ENCODE measurements around the gene ETFDH.

Gene ETFDH

DNA sequence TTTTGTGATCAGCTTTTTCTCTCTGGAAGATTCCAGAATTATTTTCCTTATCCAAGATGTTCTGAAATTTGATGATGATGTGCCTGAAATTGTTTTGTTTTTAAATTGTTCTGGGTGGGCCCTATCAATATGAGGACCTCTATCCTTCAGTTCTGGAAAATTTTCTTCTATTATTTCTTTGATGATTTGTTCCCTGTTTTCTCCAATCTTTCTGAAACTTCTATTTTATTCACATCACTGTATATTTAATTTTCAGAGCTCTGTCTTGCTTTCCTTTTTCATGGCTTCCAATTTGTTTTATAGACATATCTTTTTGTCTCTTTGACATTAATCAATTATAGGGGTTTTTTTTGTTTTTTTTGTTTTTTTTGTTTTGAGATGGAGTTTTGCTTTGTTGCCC, 84.5 kb downstream of the ETFDH start:
- no peak for DNase-seq

DNA sequence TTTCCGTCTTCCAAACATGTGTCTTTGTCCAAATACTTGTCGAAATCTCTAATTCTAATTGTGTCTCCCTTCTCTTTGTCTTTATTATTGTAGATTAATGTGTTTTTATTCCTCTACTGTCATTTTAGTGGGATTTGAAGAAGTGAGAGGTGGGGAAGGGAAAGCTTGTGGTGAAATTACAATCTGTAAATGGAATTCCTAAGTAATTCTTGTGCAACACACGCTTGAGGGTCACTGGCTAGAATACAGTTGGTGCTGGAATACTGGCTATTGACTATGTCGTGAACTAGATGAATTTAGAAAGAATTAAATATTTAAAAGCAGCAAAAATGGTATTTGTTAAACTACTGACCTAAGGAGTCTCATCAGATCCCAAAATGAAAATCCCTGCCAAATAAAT, 86.0 kb downstream of the ETFDH start:
- DNase-seq, result no peak

DNA sequence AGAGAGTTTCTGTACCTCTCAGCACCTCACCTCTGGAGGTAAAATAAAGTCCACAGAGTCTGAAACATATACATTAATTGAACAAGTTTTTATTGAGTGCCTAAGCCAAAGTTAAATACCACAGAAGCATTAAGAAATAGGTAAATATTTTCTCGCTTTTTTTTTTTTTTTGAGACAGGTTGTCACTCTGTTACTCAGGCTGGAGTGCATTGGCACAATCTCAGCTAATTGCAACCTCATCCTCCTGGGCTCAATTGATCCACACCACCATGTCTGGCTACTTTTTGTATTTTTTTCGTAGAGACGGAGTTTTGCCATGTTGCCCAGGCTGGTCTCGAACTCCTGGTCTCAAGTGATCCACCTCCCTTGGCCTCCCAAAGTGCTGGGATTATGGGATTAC, 86.6 kb downstream of the ETFDH start:
- DNase-seq, result no peak

Measured in bone marrow (tissue), 2 donors.